ENCODE measurements around the gene CELF2.

- TF ChIP-seq CTCF (IDR thresholded peaks at IDR 0.05) = no peak
- no peak for TF ChIP-seq POLR2A (IDR thresholded peaks at IDR 0.05)
Measured at GRCh38 chr10:11104772-11105675, 87.4 kb downstream of the CELF2 start.

Measured in body of pancreas (tissue), 4 donors.